Measurements from ENCODE around the gene ASXL1.

DNA sequence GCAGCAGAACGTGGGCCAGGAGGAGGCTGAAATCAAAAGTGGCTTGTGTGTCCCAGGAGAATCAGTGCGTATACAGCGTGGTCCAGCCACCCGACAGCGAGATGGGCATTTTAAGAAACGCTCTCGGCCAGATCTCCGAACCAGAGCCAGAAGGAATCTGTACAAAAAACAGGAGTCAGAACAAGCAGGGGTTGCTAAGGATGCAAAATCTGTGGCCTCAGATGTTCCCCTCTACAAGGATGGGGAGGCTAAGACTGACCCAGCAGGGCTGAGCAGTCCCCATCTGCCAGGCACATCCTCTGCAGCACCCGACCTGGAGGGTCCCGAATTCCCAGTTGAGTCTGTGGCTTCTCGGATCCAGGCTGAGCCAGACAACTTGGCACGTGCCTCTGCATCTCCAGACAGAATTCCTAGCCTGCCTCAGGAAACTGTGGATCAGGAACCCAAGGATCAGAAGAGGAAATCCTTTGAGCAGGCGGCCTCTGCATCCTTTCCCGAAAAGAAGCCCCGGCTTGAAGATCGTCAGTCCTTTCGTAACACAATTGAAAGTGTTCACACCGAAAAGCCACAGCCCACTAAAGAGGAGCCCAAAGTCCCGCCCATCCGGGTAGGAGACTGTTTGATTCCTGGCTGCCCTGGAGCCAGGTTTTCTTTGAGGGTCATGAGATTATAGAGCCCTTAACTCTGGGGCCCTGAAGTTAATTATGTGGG is 75.3 kb downstream of the ASXL1 start:
- TF ChIP-seq, protein P1, sequence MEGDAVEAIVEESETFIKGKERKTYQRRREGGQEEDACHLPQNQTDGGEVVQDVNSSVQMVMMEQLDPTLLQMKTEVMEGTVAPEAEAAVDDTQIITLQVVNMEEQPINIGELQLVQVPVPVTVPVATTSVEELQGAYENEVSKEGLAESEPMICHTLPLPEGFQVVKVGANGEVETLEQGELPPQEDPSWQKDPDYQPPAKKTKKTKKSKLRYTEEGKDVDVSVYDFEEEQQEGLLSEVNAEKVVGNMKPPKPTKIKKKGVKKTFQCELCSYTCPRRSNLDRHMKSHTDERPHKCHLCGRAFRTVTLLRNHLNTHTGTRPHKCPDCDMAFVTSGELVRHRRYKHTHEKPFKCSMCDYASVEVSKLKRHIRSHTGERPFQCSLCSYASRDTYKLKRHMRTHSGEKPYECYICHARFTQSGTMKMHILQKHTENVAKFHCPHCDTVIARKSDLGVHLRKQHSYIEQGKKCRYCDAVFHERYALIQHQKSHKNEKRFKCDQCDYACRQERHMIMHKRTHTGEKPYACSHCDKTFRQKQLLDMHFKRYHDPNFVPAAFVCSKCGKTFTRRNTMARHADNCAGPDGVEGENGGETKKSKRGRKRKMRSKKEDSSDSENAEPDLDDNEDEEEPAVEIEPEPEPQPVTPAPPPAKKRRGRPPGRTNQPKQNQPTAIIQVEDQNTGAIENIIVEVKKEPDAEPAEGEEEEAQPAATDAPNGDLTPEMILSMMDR (IDR thresholded peaks at IDR 0.05 in 8 of 11, conservative IDR thresholded peaks at IDR 0.05 in 3 of 11): no peak
- TF ChIP-seq POLR2A (IDR thresholded peaks at IDR 0.05) (no peak), POLR2AphosphoS5 (IDR thresholded peaks at IDR 0.05) (peak in 2 of 3 donors; percentile 22 to 25)
